Endothelial cell of umbilical vein (primary cell): ENCODE measurements around the gene PRR5. TPM values are rescaled to one million over a fixed set of nuclear protein-coding genes. Genes with fewer than 3 reads are reported as not detected.

Source experiments
- BruUV-seq: library from RNA; stranded (reverse); fragments of 400-500 nt; replicated peaks from 2 replicates; lab custom pipeline; 2021; lab: Mats Ljungman, UMichigan
- CTCF ChIA-PET: fragments of 300-600, 350-600 bp; sonication (Branson Sonifier 250); formaldehyde crosslinking; loops from one replicate; lab custom pipeline; 2021; ENCODE audit warnings: antibody characterized with exemption, inconsistent platforms; lab: Charles Lee
- POLR2A ChIA-PET: fragments of 300-600, 350-600 bp; sonication (Branson Sonifier 250); formaldehyde crosslinking; loops from one replicate; lab custom pipeline; 2021; ENCODE audit warnings: antibody characterized with exemption, inconsistent platforms; lab: Charles Lee
- DNase-seq: peaks from one replicate; pipeline ENCODE4 v3.0.0-alpha.2; 2011; ENCODE audit warnings: low read depth, low spot score
- FAIRE-seq: peaks from 2 replicates; lab custom pipeline; 2011; peaks lifted over from hg19 to GRCh38; lab: Jason Lieb, UNC
- H2AFZ ChIP-seq: 2 replicates; pipeline ENCODE4 v1.6.0; 2012; ENCODE audit warnings: low read depth, low read length, control low read depth, inconsistent platforms
- H3K27ac ChIP-seq: 2 replicates; pipeline ENCODE4 v1.5.1; 2011; ENCODE audit warnings: low read depth, mild to moderate bottlenecking, control low read depth, low read length, moderate library complexity; ENCODE audit not compliant: insufficient read depth
- H3K27me3 ChIP-seq, 2 experiments: 2 replicates each; pipeline versions ENCODE4 v1.6.0 to v1.6.1; 2011; ENCODE audit warnings: low read length in 2 of 2, mixed read lengths in 1 of 2; ENCODE audit not compliant: control insufficient read depth in 2 of 2, insufficient read depth in 2 of 2
- H3K36me3 ChIP-seq, 2 experiments: 2 replicates in 1 of 2; 3 replicates in 1 of 2; pipeline ENCODE4 v1.5.1; 2011; ENCODE audit warnings: low read length in 2 of 2, mild to moderate bottlenecking in 1 of 2, moderate library complexity in 1 of 2; ENCODE audit not compliant: control insufficient read depth in 2 of 2, insufficient read depth in 2 of 2; ENCODE audit errors: extremely low read depth in 1 of 2
- H3K4me1 ChIP-seq: 3 replicates; pipeline ENCODE4 v1.5.1; 2011; ENCODE audit warnings: mild to moderate bottlenecking, low read length; ENCODE audit not compliant: control insufficient read depth, insufficient read depth; ENCODE audit errors: extremely low read depth
- H3K4me2 ChIP-seq: 2 replicates; pipeline ENCODE4 v1.6.1; 2011; ENCODE audit warnings: low read length, control low read depth, mixed read lengths; ENCODE audit not compliant: insufficient read depth
- H3K4me3 ChIP-seq, 3 experiments: fragments of 200-600 bp in 1 of 3; sonication (generic), shearing (Covaris generic) in 1 of 3; replicated peaks in 1 of 3; 2 replicates each; pipeline ENCODE4 v1.5.1; 2011 to 2016; ENCODE audit warnings: control low read depth in 3 of 3, low read length in 3 of 3, mild to moderate bottlenecking in 2 of 3, inconsistent platforms in 1 of 3, low read depth in 1 of 3, moderate library complexity in 1 of 3; ENCODE audit not compliant: insufficient read depth in 1 of 3
- H3K79me2 ChIP-seq: 2 replicates; pipeline ENCODE4 v1.6.0; 2012; ENCODE audit warnings: low read length, inconsistent platforms; ENCODE audit not compliant: control insufficient read depth, insufficient read depth
- H3K9ac ChIP-seq: replicated peaks from 2 replicates; pipeline ENCODE3; 2011; ENCODE audit warnings: low read length, control low read depth; ENCODE audit not compliant: insufficient read depth; ENCODE audit errors: extremely low read depth
- H3K9me1 ChIP-seq: replicated peaks from 3 replicates; pipeline ENCODE4 v1.6.0; 2011; ENCODE audit warnings: mild to moderate bottlenecking, low read length; ENCODE audit not compliant: control insufficient read depth, insufficient read depth; ENCODE audit errors: extremely low read depth
- H3K9me3 ChIP-seq: replicated peaks from 2 replicates; pipeline ENCODE4 v1.5.1; 2012; ENCODE audit warnings: low read length, inconsistent platforms; ENCODE audit not compliant: control insufficient read depth, insufficient read depth
- H4K20me1 ChIP-seq: replicated peaks from 2 replicates; pipeline ENCODE3; 2011; ENCODE audit warnings: mild to moderate bottlenecking, low read length; ENCODE audit not compliant: control insufficient read depth, insufficient read depth; ENCODE audit errors: extremely low read depth
- EZH2 ChIP-seq: IDR thresholded peaks from 2 replicates; pipeline ENCODE4 v1.6.1; 2012; ENCODE audit warnings: borderline replicate concordance, low read depth, mild to moderate bottlenecking, moderate library complexity, low read length, inconsistent platforms; ENCODE audit not compliant: severe bottlenecking
- FOS ChIP-seq: IDR thresholded peaks from 2 replicates; pipeline ENCODE4 v1.6.1; 2011; ENCODE audit warnings: mild to moderate bottlenecking, low read length, moderate library complexity, borderline replicate concordance; ENCODE audit not compliant: insufficient read depth
- GATA2 ChIP-seq: IDR thresholded peaks from 2 replicates; pipeline ENCODE4 v1.7.0; 2011; ENCODE audit warnings: low read depth, mild to moderate bottlenecking, moderate library complexity, mixed read lengths, low read length; ENCODE audit not compliant: insufficient read length, insufficient read depth
- JUN ChIP-seq: IDR thresholded peaks from 2 replicates; pipeline ENCODE4 v1.6.1; 2011; ENCODE audit warnings: borderline replicate concordance, low read depth; ENCODE audit not compliant: insufficient read length, insufficient read depth
- MYC ChIP-seq: IDR thresholded peaks from one replicate; pipeline ENCODE4 v1.6.1; 2011; ENCODE audit warnings: mild to moderate bottlenecking, low read depth, low read length
- POLR2A ChIP-seq: IDR thresholded peaks from 2 replicates; pipeline ENCODE4 v1.6.1; 2012; ENCODE audit warnings: low read depth, mild to moderate bottlenecking, control low read depth, low read length
- POLR2AphosphoS5 ChIP-seq: IDR thresholded peaks from 2 replicates; pipeline ENCODE4 v1.6.1; 2012; ENCODE audit warnings: low read depth, mild to moderate bottlenecking, control low read depth, low read length, moderate library complexity; ENCODE audit not compliant: insufficient read depth
- dilution Hi-C: fragments of 300-500 bp; cut with MboI; formaldehyde crosslinking; loops from one replicate; pipeline ENCODE4 v1.15.0; 2019; ENCODE audit warnings: low sequenced_read_pairs; ENCODE audit not compliant: extremely low pct_ligation_motif_present
- intact Hi-C: fragments of 100-400 bp; cut with micrococcal nuclease; formaldehyde crosslinking; loops from one replicate; pipeline ENCODE4 v1.10.0; 2022
- polyA plus RNA-seq, 4 experiments: library from polyadenylated mRNA; depleted of rRNA in 3 of 4; stranded (reverse) in 3 of 4; unstranded in 1 of 4; fragments of >200 nt; gene quantifications; 2 replicates each; pipeline versions ENCODE4 v1.2.1 to v1.2.3, GENCODE V29; 2011 to 2012; ENCODE audit warnings: missing spikeins in 1 of 4
- total RNA-seq: library from RNA; stranded (reverse); gene quantifications from 2 replicates; pipeline ENCODE4 v1.2.3, GENCODE V29; 2021
- TF ChIP-seq, protein P1 (sequence below): IDR thresholded peaks from 2 replicates; pipeline ENCODE4 v1.6.1; 2011; ENCODE audit not compliant: insufficient read depth, insufficient read length
- TF ChIP-seq, protein P2 (sequence below), 2 donors: IDR thresholded peaks; 1 replicate in 1 of 2; 2 replicates in 1 of 2; pipeline ENCODE4 v1.5.1; 2011; ENCODE audit warnings: low read length in 2 of 2, mild to moderate bottlenecking in 2 of 2, moderate library complexity in 2 of 2, control low read depth in 1 of 2, inconsistent platforms in 1 of 2, low read depth in 1 of 2; ENCODE audit not compliant: insufficient read depth in 1 of 2; ENCODE audit errors: extremely low read depth in 1 of 2

Gene PRR5
- total and polyA plus RNA-seq, 2 donors (not counting 3 experiments of a cell fraction or from before 2014, with no cell fraction given): 4.3 to 9.0 TPM

DNA sequence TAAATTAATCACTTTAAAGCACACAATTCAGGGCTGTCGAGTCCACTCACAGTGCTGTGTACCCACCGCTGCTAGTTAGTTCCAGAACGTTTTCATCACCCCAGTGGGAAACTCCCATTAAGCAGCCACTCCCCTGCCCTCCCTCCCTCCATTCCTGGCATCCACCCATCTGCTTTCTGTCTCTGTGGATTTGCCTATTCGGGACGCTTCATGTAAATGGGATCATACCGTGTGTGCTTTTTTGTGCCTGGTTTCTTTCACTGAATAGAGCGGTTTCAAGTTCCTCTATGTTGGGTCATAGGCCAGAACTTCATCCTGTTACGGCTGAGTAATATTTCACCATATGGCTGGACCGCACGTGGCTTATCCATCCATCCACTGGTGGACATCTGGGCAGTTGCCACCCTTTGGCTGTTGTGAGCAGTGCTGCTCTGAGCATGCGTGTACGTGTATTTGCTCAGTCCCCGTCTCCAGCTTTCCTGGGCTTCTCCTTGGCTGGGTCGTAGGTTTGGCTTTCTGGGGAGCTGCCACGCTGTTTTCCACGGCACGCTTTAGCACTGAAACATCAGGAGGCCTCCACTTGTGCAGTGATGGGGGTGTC lies 80.5 kb downstream of the PRR5 start:
- Histone ChIP-seq H3K27ac (no peak overlapping the region), H3K4me2 (no peak overlapping the region), H3K9ac (no peak overlapping the region), H4K20me1 (no peaks in the 10 kb centered on the region), H3K36me3 (no peaks in the 10 kb centered on the region), H3K27me3 (no peaks in the 10 kb centered on the region), H3K9me3 (no peaks in the 10 kb centered on the region), H3K4me1 (no peaks in the 10 kb centered on the region), H3K79me2 (no peaks in the 10 kb centered on the region), H3K9me1 (no peaks in the 10 kb centered on the region), H3K4me3 (no peak overlapping the region), H2AFZ (no peak overlapping the region)
- TF ChIP-seq EZH2 (no peak), POLR2A (no peak), FOS (no peak), JUN (no peak), POLR2AphosphoS5 (no peak), GATA2 (no peak), MYC (no peak)
- TF ChIP-seq, protein P1, sequence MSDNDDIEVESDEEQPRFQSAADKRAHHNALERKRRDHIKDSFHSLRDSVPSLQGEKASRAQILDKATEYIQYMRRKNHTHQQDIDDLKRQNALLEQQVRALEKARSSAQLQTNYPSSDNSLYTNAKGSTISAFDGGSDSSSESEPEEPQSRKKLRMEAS: no peak
- TF ChIP-seq, protein P2, sequence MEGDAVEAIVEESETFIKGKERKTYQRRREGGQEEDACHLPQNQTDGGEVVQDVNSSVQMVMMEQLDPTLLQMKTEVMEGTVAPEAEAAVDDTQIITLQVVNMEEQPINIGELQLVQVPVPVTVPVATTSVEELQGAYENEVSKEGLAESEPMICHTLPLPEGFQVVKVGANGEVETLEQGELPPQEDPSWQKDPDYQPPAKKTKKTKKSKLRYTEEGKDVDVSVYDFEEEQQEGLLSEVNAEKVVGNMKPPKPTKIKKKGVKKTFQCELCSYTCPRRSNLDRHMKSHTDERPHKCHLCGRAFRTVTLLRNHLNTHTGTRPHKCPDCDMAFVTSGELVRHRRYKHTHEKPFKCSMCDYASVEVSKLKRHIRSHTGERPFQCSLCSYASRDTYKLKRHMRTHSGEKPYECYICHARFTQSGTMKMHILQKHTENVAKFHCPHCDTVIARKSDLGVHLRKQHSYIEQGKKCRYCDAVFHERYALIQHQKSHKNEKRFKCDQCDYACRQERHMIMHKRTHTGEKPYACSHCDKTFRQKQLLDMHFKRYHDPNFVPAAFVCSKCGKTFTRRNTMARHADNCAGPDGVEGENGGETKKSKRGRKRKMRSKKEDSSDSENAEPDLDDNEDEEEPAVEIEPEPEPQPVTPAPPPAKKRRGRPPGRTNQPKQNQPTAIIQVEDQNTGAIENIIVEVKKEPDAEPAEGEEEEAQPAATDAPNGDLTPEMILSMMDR (IDR thresholded peaks at IDR 0.05; ENCODE audit: extremely low read depth in 1 of 2, insufficient read depth in 1 of 2, low read depth in 1 of 2, low read length in 2 of 2): no peak
- dilution Hi-C loops: no loop called here
- POLR2A ChIA-PET: no interaction called here
- DNase-seq (no peak), FAIRE-seq (no peak)
- intact Hi-C loops: no loop called here
- BruUV-seq: no TSS peak
- CTCF ChIA-PET: no interaction called here
